GM12878 (cell line): ENCODE data around the gene LPAR3. TPM values are rescaled to one million over a fixed set of nuclear protein-coding genes. Genes with fewer than 3 reads are reported as not detected.

Experiments
- ATAC-seq: fragments of 200-7000 bp; cut with Tn5 transposase; 3 replicates; pipeline ENCODE4 v1.9.1; 2020; ENCODE audit warnings: mild to moderate bottlenecking, moderate library complexity
- BruUV-seq: library from RNA; stranded (reverse); fragments of 400-500 nt; replicated peaks from 2 replicates; lab custom pipeline; 2021; lab: Mats Ljungman, UMichigan
- CTCF ChIA-PET: fragments of 300-600 bp; sonication (Branson Sonifier 250); formaldehyde crosslinking; extraction: SDS; loops from one replicate; lab custom pipeline; 2021; ENCODE audit warnings: inconsistent platforms; lab: Yijun Ruan, JAX
- POLR2A ChIA-PET: fragments of 350-600 bp; formaldehyde crosslinking; extraction: SDS; loops from one replicate; lab custom pipeline; 2021; ENCODE audit warnings: inconsistent platforms; lab: Charles Lee
- RAD21 ChIA-PET: fragments of 300-600 bp; sonication (Branson Sonifier 250); formaldehyde crosslinking; loops from one replicate; lab custom pipeline; 2023; ENCODE audit warnings: antibody characterized with exemption; ENCODE audit not compliant: unreplicated experiment; lab: Charles Lee
- SMC1A ChIA-PET: fragments of 300-600 bp; sonication (Branson Sonifier 250); formaldehyde crosslinking; loops from one replicate; lab custom pipeline; 2023; ENCODE audit not compliant: unreplicated experiment, uncharacterized antibody; lab: Charles Lee
- DNase-seq: peaks from one replicate; pipeline ENCODE4 v3.0.0-alpha.2; 2011; ENCODE audit warnings: low read depth, low spot score
- FAIRE-seq: peaks from 3 replicates; lab custom pipeline; 2011; peaks lifted over from hg19 to GRCh38; lab: Jason Lieb, UNC
- H2AFZ ChIP-seq: 2 replicates; pipeline ENCODE4 v1.6.0; 2011; ENCODE audit warnings: low read depth, low read length, control low read depth; ENCODE audit not compliant: control insufficient read depth
- H3K27ac ChIP-seq: 2 replicates; pipeline ENCODE4 v1.5.1; 2011; ENCODE audit warnings: control low read depth; ENCODE audit not compliant: control insufficient read depth, insufficient read depth
- H3K27me3 ChIP-seq, 2 experiments: replicated peaks in 1 of 2; 2 replicates each; pipeline versions ENCODE4 v1.6.0 to v1.6.1; 2011; ENCODE audit warnings: low read length in 1 of 2; ENCODE audit not compliant: control insufficient read depth in 2 of 2, insufficient read depth in 2 of 2
- H3K36me3 ChIP-seq, 2 experiments: 2 replicates each; pipeline ENCODE4 v1.5.1; 2011; ENCODE audit warnings: low read length in 1 of 2; ENCODE audit not compliant: control insufficient read depth in 2 of 2, insufficient read depth in 2 of 2
- H3K4me1 ChIP-seq: 2 replicates; pipeline ENCODE4 v1.6.1; 2011; ENCODE audit warnings: mild to moderate bottlenecking, low read length, moderate library complexity, mixed read lengths; ENCODE audit not compliant: control insufficient read depth, insufficient read depth
- H3K4me2 ChIP-seq: 2 replicates; pipeline ENCODE4 v1.6.0; 2011; ENCODE audit warnings: control low read depth; ENCODE audit not compliant: control insufficient read depth, insufficient read depth
- H3K4me3 ChIP-seq: fragments of 200-600 bp; sonication (generic); 2 replicates; pipeline ENCODE4 v1.5.1; 2016
- H3K79me2 ChIP-seq: 2 replicates; pipeline ENCODE4 v1.6.0; 2011; ENCODE audit warnings: low read length; ENCODE audit not compliant: control insufficient read depth, insufficient read depth
- H3K9ac ChIP-seq: 2 replicates; pipeline ENCODE4 v1.8.0; 2011; ENCODE audit warnings: low read length, control low read depth, mixed read lengths; ENCODE audit not compliant: control insufficient read depth, insufficient read depth
- H3K9me3 ChIP-seq: replicated peaks from 3 replicates; pipeline ENCODE4 v1.5.1; 2011; ENCODE audit warnings: mild to moderate bottlenecking, low read length; ENCODE audit not compliant: control insufficient read depth, insufficient read depth
- H4K20me1 ChIP-seq: 2 replicates; pipeline ENCODE4 v1.6.0; 2011; ENCODE audit not compliant: control insufficient read depth, insufficient read depth
- CREM ChIP-seq: IDR thresholded peaks from 2 replicates; pipeline ENCODE4 v1.6.1; 2014; ENCODE audit warnings: antibody characterized with exemption, low read depth
- E2F8 ChIP-seq: fragments of 450-650 bp; IDR thresholded peaks from 2 replicates; pipeline ENCODE4 v1.6.1; 2018; ENCODE audit warnings: mild to moderate bottlenecking, low read depth, moderate library complexity; ENCODE audit not compliant: partially characterized antibody
- MLLT1 ChIP-seq: fragments of 450-650 bp; IDR thresholded peaks from 2 replicates; pipeline ENCODE4 v1.6.1; 2016; ENCODE audit warnings: mild to moderate bottlenecking
- SMC3 ChIP-seq: IDR thresholded peaks from 2 replicates; pipeline ENCODE4 v1.6.1; 2011; ENCODE audit warnings: low read length, improper control_type of control experiment, borderline replicate concordance
- WGBS: methylation state at CpG from one replicate; pipeline ENCODE4 v1.1.6; 2016; ENCODE audit warnings: low lambda C conversion rate; ENCODE audit not compliant: insufficient replicate concordance, insufficient coverage; ENCODE audit errors: missing lambda C conversion rate; 5-methylcytosine and 5-hydroxymethylcytosine counted together
- in situ Hi-C: fragments of 300-500 bp; cut with MboI; formaldehyde crosslinking; loops from 9 replicates; pipeline ENCODE4 v1.14.3; 2018; ENCODE audit warnings: mixed read lengths
- intact Hi-C: fragments of 100-400 bp; cut with micrococcal nuclease; formaldehyde crosslinking; loops from one replicate; pipeline ENCODE4 v1.14.2; 2022; ENCODE audit not compliant: unreplicated experiment
- polyA plus RNA-seq, 11 experiments: library from polyadenylated mRNA; depleted of rRNA in 4 of 11; unstranded in 6 of 11; stranded (reverse) in 5 of 11; fragments of >200 nt; fragmentation: Nextera tagmentation in 4 of 11; fragmentation: Illumina TruSeq in 1 of 11; extraction: Ambion mirVana in 4 of 11; extraction: Trizol in 1 of 11; gene quantifications; 1 replicate in 1 of 11; 2 replicates in 10 of 11; pipeline versions ENCODE4 v1.2.1 to v1.2.3, GENCODE V29; 2011 to 2016; ENCODE audit warnings: inconsistent platforms in 2 of 11, missing spikeins in 2 of 11, low read depth in 1 of 11
- total RNA-seq, 4 experiments: library from RNA; depleted of rRNA in 3 of 4; stranded (reverse); fragments of >200 nt in 3 of 4; fragmentation: Illumina TruSeq in 1 of 4; extraction: Trizol in 1 of 4; gene quantifications; 2 replicates each; pipeline versions ENCODE4 v1.2.1 to v1.2.3, GENCODE V29; 2013 to 2021

Gene LPAR3
- total and polyA plus RNA-seq, 10 of the 15 experiments (the other 5 are each of a cell fraction or from before 2014, with no cell fraction given), result 0.03 to 0.31 (median 0.09) TPM; not detected in 3

- TF ChIP-seq E2F8, result no peak
- TF ChIP-seq SMC3, result no peak
- TF ChIP-seq, all 136 proteins: peak for 0
Measured at GRCh38 chr1:84883286-84883685, 9.7 kb downstream of the LPAR3 start (continued).

GRCh38 chr1:84877592-84877991 is 15.4 kb downstream of the LPAR3 start:
- H3K9ac ChIP-seq, result no peak overlapping the region
- peaks cover 0 to 2% of the 10 kb centered on the region in 2 experiments; a peak in 1 of 4 replicates for H3K27me3 ChIP-seq
- ATAC-seq (no peak), DNase-seq (no peak), FAIRE-seq (no peak)
- in situ Hi-C loops, result no loop called here
- ChIA-PET RAD21 (interaction anchor here (1.8 kb wide), 1 partner anchor 94 kb away, joined by 3 read pairs; no protein-coding TSS in a partner anchor), CTCF (no interaction called here), SMC1A (interaction anchor here (0.8 to 2.0 kb wide), 2 partner anchors 16 to 25 kb away, joined by 4 to 6 read pairs; no protein-coding TSS in a partner anchor), POLR2A (no interaction called here)
- no peaks in the 10 kb centered on the region; the same call in 2 of the 3 replicates for H3K9me3 ChIP-seq
- TF ChIP-seq MLLT1 (no peak), CREM (no peak)
- no peaks in the 10 kb centered on the region for H3K4me1 ChIP-seq
- no peak overlapping the region for H3K4me2 ChIP-seq
- 43% methylated on average over 4 of the region's 4 CpGs for WGBS
- intact Hi-C loops, result no loop called here
- H2AFZ ChIP-seq, result no peak overlapping the region
- H3K36me3 ChIP-seq, result no peaks in the 10 kb centered on the region
- no peaks in the 10 kb centered on the region for H4K20me1 ChIP-seq
- no peak overlapping the region for H3K27ac ChIP-seq
- no peaks in the 10 kb centered on the region for H3K79me2 ChIP-seq
- no TSS peak for BruUV-seq
- no peak overlapping the region for H3K4me3 ChIP-seq
